Left ventricle myocardium superior (tissue), 1 donor: ENCODE data around the gene DENND2D. TPM values are rescaled to one million over a fixed set of nuclear protein-coding genes. Genes with fewer than 3 reads are reported as not detected.

Experiments used
- ATAC-seq: fragments of 200-7000 bp; cut with Tn5 transposase; one replicate; pipeline ENCODE4 v1.9.1; 2020; ENCODE audit warnings: mild to moderate bottlenecking, moderate library complexity
- DNase-seq: peaks from one replicate; pipeline ENCODE4 v3.0.0-alpha.2; 2020
- intact Hi-C: fragments of 100-400 bp; cut with micrococcal nuclease; formaldehyde crosslinking; loops from one replicate; pipeline ENCODE4 v1.11.0; 2022
- total RNA-seq: library from RNA; stranded (reverse); fragmentation: NEBNext Ultra II Directional; extraction: Animal tissue kit (Norgen Biotek cat#: 25700); gene quantifications from one replicate; pipeline ENCODE4 v1.2.1, GENCODE V29; 2021
- donor health status: DM: no; HTN: yes; CAD: no; lungs with severe emphysema.

The DENND2D gene
- total RNA-seq, 1 donor from 2014 or later, result 1.3 TPM

DNA sequence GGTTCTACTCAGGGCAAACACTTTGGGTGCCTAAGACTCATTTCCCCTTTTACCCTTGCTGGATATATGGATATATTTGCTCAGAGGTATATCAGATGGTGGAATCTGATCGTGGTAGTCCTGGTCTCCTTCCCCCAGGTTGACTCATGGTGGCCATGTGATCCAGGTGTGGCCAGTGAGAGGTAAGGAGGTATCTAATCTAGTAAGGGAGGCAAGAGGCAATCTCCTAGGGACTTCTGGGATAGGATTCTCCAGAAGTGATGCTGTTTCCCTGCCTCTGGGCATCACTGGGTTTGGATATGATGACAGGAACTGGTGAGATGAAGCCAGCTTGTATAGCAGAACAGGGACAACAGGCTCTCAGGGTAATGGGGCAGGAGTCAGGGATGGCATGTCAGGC, 8.5 kb upstream of the DENND2D start:
- no peak for ATAC-seq
- no peak for DNase-seq
- intact Hi-C loops, result no loop called here

DNA sequence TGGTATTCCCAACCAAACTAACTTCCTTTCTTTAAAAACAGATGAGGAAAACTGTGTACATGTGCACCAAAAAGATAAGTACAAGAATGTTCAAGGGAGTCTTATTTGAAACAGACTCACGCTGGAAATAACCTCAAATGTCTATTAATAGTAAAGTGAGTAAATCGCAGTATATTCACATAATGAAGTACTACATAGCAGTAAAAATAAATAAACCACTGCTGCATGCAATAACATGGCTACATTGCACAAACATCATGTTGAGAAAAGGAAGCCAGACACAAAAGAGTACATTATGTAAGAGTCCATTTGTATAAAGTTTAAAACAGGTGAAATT, 5.2 kb upstream of the DENND2D start:
- intact Hi-C loops, result no loop called here
- no peak for ATAC-seq
- no peak for DNase-seq

DNA sequence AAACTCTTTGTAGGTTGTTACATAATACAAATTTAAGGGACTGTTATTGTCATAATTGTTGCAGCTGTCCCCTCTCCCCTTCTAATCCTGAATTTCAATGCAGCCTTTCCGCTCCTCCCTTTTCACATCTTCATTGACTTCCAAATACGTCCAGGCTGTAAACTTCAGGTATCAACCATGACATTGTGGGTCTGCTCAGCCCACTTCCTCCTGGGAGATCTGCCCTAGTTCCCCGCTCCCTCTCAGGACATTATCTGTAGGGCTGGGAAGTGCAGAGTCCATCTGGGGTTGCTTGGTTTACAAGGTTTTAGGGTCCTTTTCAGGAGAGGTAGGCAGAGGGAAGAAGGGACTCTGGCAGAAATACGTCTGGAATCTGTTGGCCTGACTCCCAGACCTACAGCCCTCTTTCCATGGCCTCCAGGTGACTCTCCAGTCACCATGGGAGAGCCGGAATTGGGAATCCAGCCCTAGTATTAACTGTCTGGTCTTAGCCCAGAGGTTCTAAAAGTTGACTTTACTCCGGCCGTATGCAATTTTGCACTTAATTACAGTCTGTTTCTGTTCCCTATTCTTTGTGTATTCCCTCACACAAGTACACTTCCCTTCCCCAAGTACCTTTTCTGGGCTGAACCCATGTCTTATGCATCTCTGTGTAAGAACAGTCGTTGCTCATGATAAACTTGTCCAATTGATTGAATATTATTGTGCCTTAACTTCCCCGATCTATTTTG, 4.7 kb upstream of the DENND2D start:
- ATAC-seq (no peak), DNase-seq (no peak)
- intact Hi-C loops, result no loop called here

DNA sequence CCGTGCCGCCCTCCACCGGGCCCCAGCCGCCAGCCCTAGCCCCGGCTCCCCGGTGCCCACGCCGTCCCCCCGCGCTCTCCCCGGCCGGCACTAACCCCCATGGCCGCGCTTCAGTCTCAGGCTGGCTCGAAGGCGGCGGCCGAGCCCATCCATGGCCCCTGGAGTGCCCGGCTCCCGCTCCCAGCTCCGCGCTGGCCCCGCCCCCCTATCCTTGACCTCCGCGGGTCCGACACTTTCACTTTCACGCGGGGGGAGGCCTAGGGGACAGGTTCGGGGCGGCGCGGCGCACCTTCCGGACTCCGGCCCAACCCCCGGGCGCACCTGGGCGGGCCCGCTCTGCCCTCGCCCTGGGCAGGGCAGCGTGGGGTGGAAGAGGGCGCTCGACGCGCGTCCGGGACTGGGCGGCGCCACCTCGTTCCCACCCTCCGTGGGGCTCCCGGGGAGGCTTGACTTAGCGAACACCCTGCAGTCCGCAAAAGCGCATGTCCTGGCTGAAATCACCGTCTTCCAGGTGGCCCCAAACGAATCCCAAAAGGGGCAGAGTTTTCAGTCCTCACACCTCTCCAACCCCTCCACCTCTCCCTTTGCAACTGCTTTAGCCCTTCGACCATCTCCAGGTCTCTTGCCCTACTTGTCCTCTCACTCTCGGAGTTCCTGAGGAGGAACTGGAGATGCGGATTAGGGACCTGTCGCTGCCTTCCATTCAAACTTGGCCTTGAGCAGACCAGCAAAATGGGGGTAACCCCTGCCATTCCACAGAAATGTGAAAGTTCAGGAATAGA, 3.9 kb upstream of the DENND2D start:
- intact Hi-C loops, result no loop called here
- ATAC-seq, result peak; percentile 77
- peak; percentile 65 for DNase-seq

DNA sequence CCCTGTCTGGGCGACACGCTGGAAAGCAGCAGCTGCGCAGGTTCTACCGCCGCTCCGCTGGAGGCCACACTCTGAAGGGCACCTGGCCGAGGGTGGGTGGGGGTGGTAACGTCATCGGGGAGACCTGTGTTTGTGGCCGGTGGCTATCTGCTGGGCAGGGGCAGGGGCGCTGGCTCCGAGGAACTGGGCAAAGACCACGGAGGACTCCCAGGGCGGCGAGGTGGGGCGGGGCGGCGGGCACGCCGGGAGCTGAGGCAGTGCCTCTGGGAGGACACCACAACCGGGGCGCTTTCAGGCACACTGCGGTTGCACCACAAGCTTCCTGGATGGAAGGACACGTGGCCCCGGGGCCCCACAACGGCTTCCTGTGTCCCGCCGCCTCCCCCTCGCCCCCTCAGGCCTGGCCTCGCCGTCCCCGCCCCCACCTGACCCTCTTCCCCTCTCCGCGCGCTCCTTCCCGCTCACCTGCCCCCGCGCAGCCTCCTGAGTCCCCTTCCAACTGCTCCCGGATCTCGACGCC, 3.3 kb upstream of the DENND2D start:
- ATAC-seq, result peak; percentile 71
- intact Hi-C loops, result no loop called here
- peak; percentile 83 for DNase-seq

DNA sequence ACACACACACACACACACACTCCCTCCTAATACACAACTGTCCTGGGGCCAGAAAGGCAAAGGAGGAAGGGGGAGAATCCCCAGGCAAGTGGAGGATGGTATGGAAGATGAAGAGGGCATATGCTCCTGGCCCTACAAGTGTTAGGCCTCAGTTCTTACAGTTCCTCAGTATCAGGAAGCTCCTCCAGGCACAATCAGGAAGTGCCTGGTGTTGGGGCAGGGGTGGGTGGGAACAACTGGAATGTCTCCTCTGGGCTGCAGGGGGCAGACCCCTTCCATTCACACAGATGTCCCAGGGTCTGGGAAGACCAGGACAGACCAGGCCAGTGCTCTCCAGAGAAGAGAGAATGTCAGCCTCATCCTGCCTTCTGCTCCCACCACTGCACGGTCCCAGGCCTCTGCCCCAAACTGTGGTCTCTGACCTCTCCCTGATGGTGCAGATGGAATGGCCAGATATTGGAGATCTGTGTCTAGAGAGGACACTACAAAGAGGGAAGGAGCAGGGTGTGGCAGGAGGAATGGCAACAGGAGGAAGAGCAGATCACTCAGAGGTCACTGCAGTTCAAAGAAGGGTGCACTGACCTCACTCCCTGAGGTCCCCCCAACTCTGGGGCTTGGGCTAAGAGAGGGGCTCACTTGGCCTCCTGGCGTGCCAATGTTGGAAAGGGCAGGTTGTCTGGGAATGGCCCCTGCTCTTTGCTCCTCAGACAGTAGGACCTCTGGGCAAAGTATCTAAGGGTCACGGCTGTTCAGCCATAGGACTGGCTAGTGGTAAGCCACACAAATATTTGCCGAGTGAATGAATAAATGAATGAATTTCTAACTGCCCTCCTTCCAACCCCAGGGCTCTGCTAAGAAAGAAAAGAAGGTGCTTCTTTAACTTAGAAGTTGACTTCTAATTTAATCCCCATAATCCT, 2.5 kb upstream of the DENND2D start:
- DNase-seq, result no peak
- ATAC-seq, result no peak
- intact Hi-C loops, result no loop called here

DNA sequence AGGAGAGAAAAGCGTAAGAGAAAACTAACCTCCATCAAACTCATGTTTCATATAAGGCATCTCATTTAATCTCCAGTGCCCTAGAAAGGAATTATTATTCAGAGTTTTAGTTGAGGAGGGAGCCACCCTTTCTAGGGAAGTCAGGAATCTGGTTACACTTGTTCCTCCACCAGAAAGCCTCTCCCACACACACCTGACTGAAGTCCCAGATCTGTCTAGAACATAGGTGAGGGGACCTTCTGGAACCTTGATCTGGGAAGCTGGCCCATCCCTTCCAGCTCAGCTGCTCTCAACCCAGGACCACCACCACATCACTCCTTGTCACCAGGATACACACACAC, 1.9 kb upstream of the DENND2D start:
- no peak for ATAC-seq
- DNase-seq, result no peak
- intact Hi-C loops, result no loop called here

DNA sequence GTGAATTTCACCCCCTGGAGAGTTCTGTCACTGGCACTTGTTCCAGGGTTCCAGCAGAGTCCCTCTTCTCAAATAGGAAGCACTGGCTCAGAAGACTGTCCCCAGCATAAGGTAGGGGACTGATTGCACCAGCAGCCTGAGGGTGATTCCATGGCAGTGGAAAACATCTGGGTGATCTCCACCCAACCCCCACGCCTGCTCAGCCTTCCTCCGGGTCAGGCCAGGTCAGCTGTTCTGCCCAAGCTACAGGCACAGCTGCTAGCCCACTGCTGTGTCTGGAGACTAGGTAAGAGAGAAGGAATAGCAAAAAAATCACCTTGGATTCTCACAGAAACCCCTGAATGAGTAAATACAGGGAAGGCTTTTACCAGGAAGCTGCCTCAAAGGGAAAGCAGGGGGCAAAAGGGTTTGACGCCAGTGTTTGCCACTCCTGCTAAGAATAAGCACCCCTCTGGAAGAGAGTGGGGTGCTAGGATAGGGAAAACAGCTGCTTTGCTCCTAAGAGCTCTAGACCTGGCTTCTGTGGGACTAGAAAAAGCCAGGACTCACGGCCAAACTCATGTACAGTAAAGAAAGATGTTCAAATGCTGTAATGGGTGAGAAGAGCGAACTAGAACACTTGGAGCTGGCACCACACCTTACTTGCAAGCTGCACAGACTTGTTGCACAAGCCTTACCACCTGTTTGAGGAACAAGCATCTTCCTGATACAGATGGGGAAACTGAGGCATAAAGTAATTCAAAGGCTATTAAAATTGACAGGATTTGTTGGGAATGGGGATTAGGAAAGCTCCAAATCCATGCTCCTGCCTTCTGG, 1.0 kb upstream of the DENND2D start:
- ATAC-seq, result no peak
- DNase-seq, result peak; percentile 37
- intact Hi-C loops, result no loop called here

DNA sequence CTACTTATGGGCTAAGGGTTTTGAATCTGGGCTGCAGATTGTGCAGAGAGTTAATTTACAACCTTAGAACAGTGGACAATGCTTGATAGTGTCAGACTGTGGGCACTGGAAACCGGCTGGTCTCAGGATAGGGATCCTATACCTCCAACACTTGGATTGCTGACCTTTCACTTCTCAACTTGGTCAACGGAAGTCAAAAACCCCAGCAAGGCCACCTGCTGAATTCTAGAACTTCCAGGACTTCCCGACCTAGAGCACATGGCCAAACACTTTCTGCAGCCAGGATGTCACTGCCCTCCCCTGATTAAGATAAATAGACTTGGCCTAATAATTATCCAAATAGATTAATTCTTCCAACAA, 336 bp upstream of the DENND2D start:
- intact Hi-C loops, result no loop called here
- DNase-seq (no peak), ATAC-seq (no peak)

DNA sequence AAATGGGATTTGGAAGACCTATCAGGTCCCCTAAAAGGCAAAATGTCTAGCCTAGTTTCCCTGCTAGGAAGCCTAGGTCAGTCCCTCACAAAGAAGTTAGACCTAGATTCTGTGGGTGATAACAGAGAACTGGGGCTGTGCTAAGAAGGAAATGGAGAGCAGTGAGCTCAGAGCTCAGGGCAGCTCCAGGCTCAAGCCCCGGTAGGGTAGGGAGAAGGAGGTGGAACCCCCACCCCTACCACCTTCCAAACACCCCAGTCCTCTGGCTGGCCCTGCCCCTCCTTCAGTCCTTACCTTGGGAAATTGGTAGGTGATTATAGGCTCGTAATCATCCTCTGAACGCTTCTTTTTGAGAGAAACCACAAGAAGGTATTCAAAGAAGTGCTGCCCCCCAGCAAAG, 1.1 kb downstream of the DENND2D start:
- intact Hi-C loops, result no loop called here
- DNase-seq (no peak), ATAC-seq (no peak)

DNA sequence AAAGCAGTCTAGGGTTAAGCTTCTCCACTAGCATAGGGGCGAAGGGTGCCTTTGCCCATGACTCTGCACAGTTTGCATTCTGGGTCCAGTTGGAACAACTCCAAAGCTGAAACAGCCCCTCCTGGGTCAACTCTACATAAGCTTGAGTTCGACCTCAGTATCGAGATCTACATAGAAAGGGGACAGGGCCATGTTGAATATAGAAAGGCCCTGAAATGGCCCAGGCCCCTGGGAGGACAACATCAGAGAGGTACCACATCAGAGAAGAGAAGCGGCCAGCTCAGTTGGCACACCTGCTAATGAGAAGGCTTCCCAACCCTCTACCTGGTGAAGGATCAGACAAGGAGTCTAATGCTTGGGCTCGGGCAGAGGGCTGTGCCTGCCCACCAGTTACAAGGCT, 1.6 kb downstream of the DENND2D start:
- no peak for DNase-seq
- no peak for ATAC-seq
- intact Hi-C loops, result no loop called here

DNA sequence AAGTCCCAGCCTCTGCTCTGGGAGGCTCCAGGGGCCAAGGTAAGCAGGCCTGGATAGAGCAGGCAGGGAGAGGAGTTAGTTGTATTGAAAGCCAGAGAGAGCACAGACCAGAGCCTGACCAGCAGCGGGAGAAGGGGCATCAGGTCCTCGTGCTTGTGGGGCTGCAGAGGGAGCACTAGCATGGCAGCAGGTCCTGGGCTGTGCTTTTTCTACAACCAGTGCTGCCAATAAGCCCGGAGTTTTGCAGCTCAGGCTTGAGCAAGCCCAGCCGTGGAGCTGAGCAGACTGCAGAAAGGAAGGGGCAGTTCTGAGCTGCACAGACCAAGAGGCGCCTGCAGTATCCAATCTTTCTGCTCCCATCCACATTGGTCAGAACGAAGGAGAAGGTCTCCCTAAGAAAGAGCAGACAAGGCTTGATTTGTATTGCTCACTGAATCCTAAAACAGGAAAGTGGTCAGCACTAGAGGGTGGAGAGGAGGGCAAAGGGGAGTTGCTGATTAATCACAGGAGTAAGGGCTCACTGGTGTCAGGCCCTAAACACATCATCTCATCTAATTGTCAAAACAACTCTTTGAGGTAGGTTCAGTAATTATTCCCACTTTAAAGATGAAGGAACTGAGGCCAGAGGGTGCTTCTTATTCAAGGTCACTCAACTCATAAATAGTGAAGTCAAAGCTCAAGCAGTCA, 2.7 kb downstream of the DENND2D start:
- intact Hi-C loops, result no loop called here
- DNase-seq (no peak), ATAC-seq (no peak)

DNA sequence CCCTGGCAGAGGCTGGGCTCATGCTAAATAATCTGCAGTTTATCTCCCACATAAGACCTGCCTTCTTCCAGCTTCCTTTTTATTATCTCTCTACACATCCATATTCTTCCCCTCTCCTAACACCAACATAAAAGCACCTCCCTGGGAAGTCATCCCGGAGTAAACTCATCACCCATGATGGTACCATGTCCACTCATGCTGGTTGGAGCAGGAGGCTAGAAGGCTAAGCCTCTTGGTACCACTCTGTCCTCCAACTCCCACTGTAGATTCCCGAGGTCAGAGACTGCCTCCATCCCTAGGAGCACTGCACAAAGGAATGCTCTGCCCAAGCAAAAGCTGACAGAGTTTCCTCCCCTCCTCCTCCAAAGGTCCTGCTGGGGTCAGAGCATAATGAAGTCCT, 4.2 kb downstream of the DENND2D start:
- intact Hi-C loops, result no loop called here
- DNase-seq, result no peak
- ATAC-seq, result no peak

DNA sequence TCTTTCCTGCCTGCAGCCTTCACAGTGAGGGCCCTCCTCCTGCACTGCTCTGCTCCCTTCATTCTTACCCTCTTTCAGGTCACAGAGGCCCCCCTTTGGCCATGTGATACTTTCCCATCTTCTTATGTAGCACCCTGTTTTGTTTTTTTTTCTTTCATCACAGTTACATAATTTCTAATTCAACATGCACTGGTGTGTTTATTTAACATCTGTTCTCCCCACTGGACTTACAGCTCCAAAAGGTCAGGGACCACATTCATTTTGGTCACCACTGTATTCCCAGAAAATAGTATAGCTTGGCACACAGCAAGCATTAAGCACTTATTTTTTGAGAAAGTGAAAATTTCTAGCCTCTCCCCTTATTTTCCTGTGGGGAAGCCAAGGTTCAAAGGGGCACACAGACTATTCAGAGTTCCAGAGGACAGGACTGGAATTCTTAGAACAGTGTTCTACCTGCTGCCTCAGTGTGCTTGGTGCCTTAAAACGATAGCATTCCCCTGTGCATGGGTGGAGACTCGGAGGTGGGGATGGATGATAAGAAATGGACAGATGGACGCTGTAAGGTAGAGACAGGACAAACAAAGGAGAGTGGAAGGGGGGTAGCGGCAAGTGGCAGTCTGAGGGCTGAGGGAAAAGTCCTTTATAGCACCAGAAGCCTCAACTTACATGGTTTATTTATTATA, 5.3 kb downstream of the DENND2D start:
- no peak for DNase-seq
- ATAC-seq, result no peak
- intact Hi-C loops, result no loop called here

DNA sequence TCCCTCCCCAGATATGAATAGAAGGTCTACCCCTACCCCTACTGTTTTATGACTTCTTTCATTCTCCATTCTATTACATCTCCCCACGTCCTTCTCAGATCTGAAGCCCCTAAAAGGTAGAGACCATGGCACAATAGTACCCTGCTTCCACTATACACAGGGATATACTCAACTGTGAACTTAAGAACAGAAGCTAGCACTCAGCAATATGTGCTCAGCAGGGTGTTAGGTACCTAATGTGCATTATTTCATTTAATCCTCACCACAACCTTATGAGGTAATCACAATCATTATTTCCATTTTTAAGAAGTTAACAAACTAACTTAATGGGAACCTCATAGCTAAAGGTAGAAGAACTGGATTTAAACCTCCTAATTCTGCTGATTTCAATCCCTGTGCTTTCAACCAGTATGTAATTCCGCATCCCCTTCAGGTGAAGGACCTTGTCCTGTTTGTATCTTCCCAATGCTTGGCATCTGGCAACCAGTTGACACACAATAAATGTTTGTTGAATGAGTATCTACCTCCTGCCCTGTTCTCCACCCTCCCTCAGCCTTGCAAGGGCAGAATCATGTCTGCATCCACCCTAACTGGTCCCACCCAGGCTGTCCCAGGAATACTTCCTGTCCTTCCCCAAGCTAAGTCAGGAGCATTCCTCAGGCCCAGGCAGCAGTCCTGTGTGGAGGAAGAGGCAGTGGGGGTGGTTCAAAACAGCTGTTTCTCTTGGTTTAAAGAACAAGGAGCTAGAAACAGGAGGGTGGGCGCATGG, 6.5 kb downstream of the DENND2D start:
- no peak for ATAC-seq
- no peak for DNase-seq
- intact Hi-C loops, result no loop called here

DNA sequence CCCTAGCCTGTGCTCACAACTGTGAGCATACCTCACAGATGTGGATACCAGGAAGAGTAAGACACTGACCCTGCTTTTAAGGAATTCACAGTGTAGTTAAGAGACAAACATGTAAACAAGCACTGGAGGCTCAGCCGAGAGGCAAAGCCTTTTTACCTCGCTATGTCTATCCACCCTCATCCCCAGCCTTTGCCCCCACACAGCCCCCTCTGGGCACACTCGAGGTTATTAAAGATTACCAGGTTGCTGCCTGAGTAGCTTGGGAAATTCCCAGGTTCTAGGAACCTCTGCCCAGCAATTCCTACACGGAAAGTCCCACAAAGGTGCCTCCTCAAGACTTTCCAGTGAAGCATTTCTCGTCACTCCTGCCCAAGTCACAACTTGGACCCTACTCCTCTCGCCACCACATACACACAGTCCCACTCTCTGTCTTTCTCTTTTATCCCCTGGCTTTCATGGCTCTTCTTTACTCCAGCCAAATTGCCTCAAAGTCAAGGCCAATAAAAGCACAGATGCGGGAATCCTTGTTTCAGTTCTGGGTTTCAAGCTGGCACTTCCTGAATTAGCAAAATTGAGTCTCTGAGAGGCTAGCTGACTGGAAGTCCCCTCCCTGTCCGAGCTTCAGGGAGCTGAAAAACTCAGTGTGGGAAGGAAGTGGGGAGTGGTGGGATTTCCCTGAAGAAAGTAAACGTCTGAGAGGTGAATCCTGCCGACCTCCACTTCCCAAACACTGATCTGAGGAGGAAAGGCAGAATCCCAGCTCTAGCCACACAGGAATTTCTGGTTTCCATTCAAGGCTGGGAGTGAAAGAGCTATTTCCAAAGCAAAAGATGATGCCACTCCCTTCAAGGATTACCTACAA, 7.6 kb downstream of the DENND2D start:
- DNase-seq (no peak), ATAC-seq (peak; percentile 42)
- intact Hi-C loops, result no loop called here
